Activated T-cell treated with anti-CD3 and anti-CD28 coated beads for 4 hours (primary cell): Measurements from ENCODE around the gene ASB1.

Source experiments
- DNase-seq: peaks from one replicate; pipeline ENCODE4 v3.0.0-alpha.2; 2020

ASB1 gene

GRCh38 chr2:238498188-238498587 lies 71.5 kb downstream of the ASB1 start:
- no peak for DNase-seq

- no peak for DNase-seq
These were observed 72.1 kb downstream of the ASB1 start for GRCh38 chr2:238498691-238499295.

- DNase-seq = no peak
These were observed 73.2 kb downstream of the ASB1 start for GRCh38 chr2:238499731-238500580.

GRCh38 chr2:238501311-238501710 lies 74.6 kb downstream of the ASB1 start:
- DNase-seq = no peak
